Measurements from ENCODE around the gene RPLP2.

- TF ChIP-seq EP300 (IDR thresholded peaks at IDR 0.05; ENCODE audit: borderline replicate concordance) (no peak), FOXM1 (IDR thresholded peaks at IDR 0.05; ENCODE audit: borderline replicate concordance, low read depth) (no peak), CEBPB (IDR thresholded peaks at IDR 0.05) (no peak), MAX (IDR thresholded peaks at IDR 0.05) (no peak), TCF12 (IDR thresholded peaks at IDR 0.05; ENCODE audit: low read depth) (no peak), REST (IDR thresholded peaks at IDR 0.05; ENCODE audit: low read depth) (no peak), TAF1 (IDR thresholded peaks at IDR 0.05; ENCODE audit: low read depth) (no peak)
These were observed 32.2 kb downstream of the RPLP2 start for GRCh38 chr11:841981-842369.

Measured in Ishikawa (cell line).